ENCODE data around the gene KIRREL3. TPM values are rescaled to one million over a fixed set of nuclear protein-coding genes. Genes with fewer than 3 reads are reported as not detected.

Gene KIRREL3
- total and polyA plus RNA-seq, 9 donors: 0.25 to 5.3 (median 0.48) TPM

DNA sequence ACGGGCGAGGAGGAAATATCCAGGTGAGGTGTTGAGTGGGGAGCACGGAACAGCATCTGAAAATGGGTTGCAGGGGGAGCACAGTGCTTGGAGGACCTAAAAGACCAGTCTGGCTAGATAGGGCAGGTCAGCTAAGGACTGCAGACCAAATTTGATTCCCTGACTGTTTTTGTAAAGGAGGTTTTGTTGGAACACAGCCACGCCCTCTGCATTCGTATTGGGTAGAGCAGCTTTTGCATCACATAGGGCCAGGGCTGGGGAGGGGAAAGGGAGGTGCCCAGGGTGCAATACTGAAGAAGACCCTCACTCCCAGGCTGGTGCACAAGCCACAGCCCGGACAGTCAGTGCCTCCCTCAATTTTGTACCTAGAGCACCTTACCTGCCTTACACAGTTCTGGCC, 286.8 kb downstream of the KIRREL3 start:
- Histone ChIP-seq H3K27me3 (no peaks in the 10 kb centered on the region), H3K27ac (no peak overlapping the region), H3K4me1 (ENCODE audit: insufficient read depth) (no peaks in the 10 kb centered on the region), H3K9me3 (no peaks in the 10 kb centered on the region), H3K36me3 (no peaks in the 10 kb centered on the region), H3K4me3 (no peak overlapping the region)
- 85 to 91% (median 89%) methylated on average over 6 of the region's 6 CpGs for WGBS, 3 donors
- TF ChIP-seq POLR2A (IDR thresholded peaks at IDR 0.05) (no peak), EP300 (IDR thresholded peaks at IDR 0.05) (no peak), CTCF (IDR thresholded peaks at IDR 0.05) (no peak)
- DNase-seq: no peak
- intact Hi-C loops (cut with DNase I): no loop called here

DNA sequence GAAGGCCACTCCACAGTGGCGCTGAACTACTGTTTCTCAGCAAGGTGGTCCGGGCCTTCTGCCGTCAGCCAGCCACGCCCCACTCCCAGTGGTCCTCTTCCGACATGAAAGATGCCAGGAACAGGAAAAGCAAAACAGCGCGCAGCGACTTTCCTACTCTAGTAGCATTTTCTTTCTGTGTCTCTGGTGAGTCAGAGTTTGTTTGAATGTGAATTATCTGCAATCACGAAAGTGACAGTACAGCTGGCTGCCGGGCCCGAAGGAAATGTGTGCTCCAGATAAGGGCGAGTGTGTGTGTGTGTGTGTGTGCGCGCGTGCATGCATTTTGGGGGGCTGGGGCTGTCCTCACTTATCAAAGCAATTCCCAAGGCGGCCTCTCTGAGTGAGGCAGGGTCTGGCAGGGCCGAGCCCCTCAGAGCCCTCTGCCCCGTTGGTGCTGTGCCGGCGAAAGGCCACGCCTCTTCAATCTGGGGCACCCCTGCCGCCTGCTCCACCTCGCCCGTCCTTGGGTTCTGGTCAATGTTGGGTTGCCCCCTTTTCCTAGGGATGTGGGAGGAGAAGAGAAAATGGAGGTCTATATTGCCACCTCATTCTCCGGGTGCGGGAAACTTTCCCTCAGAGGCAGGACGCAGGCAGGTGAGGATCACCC, 288.5 kb downstream of the KIRREL3 start:
- no peak for DNase-seq
- 77 to 80% (median 78%) methylated on average over 27 of the region's 27 CpGs for WGBS, 3 donors
- Histone ChIP-seq H3K27me3 (no peaks in the 10 kb centered on the region), H3K4me3 (no peak overlapping the region), H3K36me3 (no peaks in the 10 kb centered on the region), H3K27ac (no peak overlapping the region), H3K9me3 (no peaks in the 10 kb centered on the region), H3K4me1 (ENCODE audit: insufficient read depth) (no peaks in the 10 kb centered on the region)
- intact Hi-C loops (cut with DNase I): no loop called here
- TF ChIP-seq CTCF (IDR thresholded peaks at IDR 0.05) (no peak), POLR2A (IDR thresholded peaks at IDR 0.05) (no peak), EP300 (IDR thresholded peaks at IDR 0.05) (no peak)

DNA sequence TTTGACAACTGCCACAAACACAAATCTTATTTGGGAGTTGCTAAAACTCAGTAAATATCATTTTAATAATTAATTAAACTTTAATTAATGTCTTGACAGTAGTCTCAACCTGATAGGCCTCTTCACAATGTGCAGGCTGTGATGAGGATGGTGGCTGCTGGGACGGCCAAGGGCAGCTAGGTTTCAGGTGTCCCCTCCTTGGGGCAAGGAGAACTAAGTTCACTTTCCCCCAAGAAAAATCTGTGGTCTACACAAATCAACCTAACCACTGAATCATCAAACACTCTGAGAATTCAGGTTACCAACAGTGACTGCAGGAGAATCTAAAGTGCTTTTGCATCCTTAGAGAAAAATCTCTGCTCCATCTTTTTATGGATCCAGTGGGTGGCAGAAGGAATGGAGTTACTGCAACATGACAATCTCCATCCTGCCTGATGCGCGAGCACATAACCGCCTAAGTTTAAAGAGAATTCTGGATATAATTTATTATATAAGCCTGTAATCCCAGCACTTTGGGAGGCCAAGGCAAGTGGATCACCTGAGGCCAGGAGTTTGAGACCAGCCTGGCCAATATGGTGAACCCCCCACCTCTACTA, 289.7 kb downstream of the KIRREL3 start:
- TF ChIP-seq POLR2A (IDR thresholded peaks at IDR 0.05) (no peak), CTCF (IDR thresholded peaks at IDR 0.05) (no peak), EP300 (IDR thresholded peaks at IDR 0.05) (no peak)
- Histone ChIP-seq H3K27me3 (no peaks in the 10 kb centered on the region), H3K27ac (no peak overlapping the region), H3K4me3 (no peak overlapping the region), H3K36me3 (no peaks in the 10 kb centered on the region), H3K4me1 (ENCODE audit: insufficient read depth) (no peaks in the 10 kb centered on the region), H3K9me3 (no peaks in the 10 kb centered on the region)
- WGBS, 3 donors: 88 to 95% (median 93%) methylated on average over 4 of the region's 4 CpGs
- intact Hi-C loops (cut with DNase I): no loop called here
- no peak for DNase-seq

- DNase-seq: no peak
- no peak for TF ChIP-seq EP300 (IDR thresholded peaks at IDR 0.05)
- no peak for TF ChIP-seq CTCF (IDR thresholded peaks at IDR 0.05)
- no peak for TF ChIP-seq POLR2A (IDR thresholded peaks at IDR 0.05)
- 61 to 90% (median 82%) methylated on average over 2 of the region's 2 CpGs for WGBS, 3 donors
Measured at GRCh38 chr11:126707498-126707897, 293.1 kb downstream of the KIRREL3 start.

More at GRCh38 chr11:126707498-126707897, 293.1 kb downstream of the KIRREL3 start:
- no peaks in the 10 kb centered on the region for H3K27me3 ChIP-seq
- H3K27ac ChIP-seq: no peak overlapping the region
- H3K9me3 ChIP-seq: no peaks in the 10 kb centered on the region
- no peak overlapping the region for H3K4me3 ChIP-seq
- intact Hi-C loops (cut with DNase I): no loop called here
- no peaks in the 10 kb centered on the region for H3K4me1 ChIP-seq (ENCODE audit: insufficient read depth)
- H3K36me3 ChIP-seq: no peaks in the 10 kb centered on the region

Data from ovary (tissue), 9 donors.